Tibial artery (tissue), 4 donors: Measurements from ENCODE around the gene TP53.
A peak's percentile ranks its signal among the peaks of the same experiment; 100 is the strongest.

Experiments
- DNase-seq, 2 donors: peaks; one replicate each; pipeline ENCODE4 v3.0.0-alpha.2; 2019
- H3K27ac ChIP-seq, 2 donors: fragments of 200-600 bp; sonication (generic) in 1 of 2; 1 replicate in 1 of 2; 2 replicates in 1 of 2; pipeline ENCODE4 v1.5.1; 2018 to 2019; ENCODE audit warnings: mild to moderate bottlenecking in 1 of 2
- H3K27me3 ChIP-seq, 2 donors: fragments of 200-600 bp; sonication (generic) in 1 of 2; one replicate each; pipeline versions ENCODE4 v1.5.1 to v1.6.0; 2016 to 2019
- H3K36me3 ChIP-seq, 3 donors: fragments of 200-600 bp; sonication (generic) in 2 of 3; one replicate each; pipeline ENCODE4 v1.5.1; 2016 to 2019; ENCODE audit warnings: mild to moderate bottlenecking in 2 of 3
- H3K4me1 ChIP-seq, 4 donors: fragments of 200-600 bp; sonication (generic) in 2 of 4; 1 replicate in 3 of 4; 2 replicates in 1 of 4; pipeline ENCODE4 v1.5.1; 2016 to 2019
- H3K4me3 ChIP-seq, 2 donors: fragments of 200-600 bp; sonication (generic) in 1 of 2; 1 replicate in 1 of 2; 2 replicates in 1 of 2; pipeline ENCODE4 v1.5.1; 2018 to 2019; ENCODE audit warnings: mild to moderate bottlenecking in 2 of 2
- H3K9me3 ChIP-seq, 3 donors: fragments of 200-600 bp; sonication (generic) in 1 of 3; one replicate each; pipeline ENCODE4 v1.5.1; 2016 to 2019
- intact Hi-C: fragments of 100-400 bp; cut with DNase I; formaldehyde crosslinking; loops from one replicate; pipeline ENCODE4 v1.15.0; 2023; ENCODE audit warnings: low total_unique reads
- TF ChIP-seq, protein P1 (sequence below), 2 experiments: fragments of 200-600 bp in 1 of 2; fragments of 450-650 bp in 1 of 2; IDR thresholded peaks; one replicate each; pipeline ENCODE4 v1.5.1; 2017 to 2019; ENCODE audit warnings: antibody characterized with exemption in 2 of 2, mild to moderate bottlenecking in 1 of 2, moderate library complexity in 1 of 2

Gene TP53

DNA sequence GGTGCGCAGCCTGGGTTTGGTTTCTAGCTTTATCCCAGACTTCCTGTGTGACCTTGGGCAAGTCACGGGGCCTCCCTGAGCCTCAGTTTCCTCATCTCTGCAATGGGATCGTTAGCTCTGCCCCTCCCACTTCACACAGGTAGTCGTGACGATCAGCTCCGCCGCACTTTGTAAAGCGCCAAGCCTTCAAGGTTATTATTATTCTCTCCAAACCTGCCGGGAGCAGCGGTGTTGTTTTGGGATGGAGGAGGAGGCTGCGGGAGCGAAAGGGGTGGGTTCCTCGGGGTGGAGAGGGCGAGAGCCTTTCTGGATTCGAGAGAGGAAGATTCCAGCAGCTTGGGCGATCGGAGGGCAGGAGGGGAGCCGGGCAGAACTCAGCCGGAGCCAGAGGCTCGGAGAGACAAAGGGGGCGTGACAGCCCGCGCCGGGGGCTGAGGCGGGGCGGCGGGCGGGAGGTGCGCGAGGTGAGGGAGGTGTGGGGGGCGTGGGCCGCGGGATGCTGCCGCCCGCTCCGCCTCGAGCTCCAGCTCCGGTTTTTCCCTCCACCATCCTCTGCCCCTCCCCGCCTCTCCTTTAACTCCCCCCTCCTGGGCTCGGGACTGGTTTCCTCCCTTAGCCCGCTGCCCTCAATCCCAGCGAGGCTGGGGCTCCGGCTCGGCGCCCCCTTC, 17.4 kb upstream of the TP53 start, which contains the start of gene EFNB3:
EFNB3 (plus strand) TSS at position 602 of the 668 bp plus-strand sequence. CDS start 397 bp downstream, outside the sequence.
- H3K36me3 ChIP-seq = peaks cover 19 to 29% (median 28%) of the 10 kb centered on the region in 3 donors
- peaks cover 0 to 18% (median 14%) of the 10 kb centered on the region in 4 donors for H3K4me1 ChIP-seq
- peak within 1 kb of the TSS; percentile 3 to 36 for H3K4me3 ChIP-seq
- DNase-seq = no peak
- peaks cover 0 to 78% of the 10 kb centered on the region in 2 donors for H3K27me3 ChIP-seq
- H3K9me3 ChIP-seq = no peaks in the 10 kb centered on the region
- TF ChIP-seq, protein P1, sequence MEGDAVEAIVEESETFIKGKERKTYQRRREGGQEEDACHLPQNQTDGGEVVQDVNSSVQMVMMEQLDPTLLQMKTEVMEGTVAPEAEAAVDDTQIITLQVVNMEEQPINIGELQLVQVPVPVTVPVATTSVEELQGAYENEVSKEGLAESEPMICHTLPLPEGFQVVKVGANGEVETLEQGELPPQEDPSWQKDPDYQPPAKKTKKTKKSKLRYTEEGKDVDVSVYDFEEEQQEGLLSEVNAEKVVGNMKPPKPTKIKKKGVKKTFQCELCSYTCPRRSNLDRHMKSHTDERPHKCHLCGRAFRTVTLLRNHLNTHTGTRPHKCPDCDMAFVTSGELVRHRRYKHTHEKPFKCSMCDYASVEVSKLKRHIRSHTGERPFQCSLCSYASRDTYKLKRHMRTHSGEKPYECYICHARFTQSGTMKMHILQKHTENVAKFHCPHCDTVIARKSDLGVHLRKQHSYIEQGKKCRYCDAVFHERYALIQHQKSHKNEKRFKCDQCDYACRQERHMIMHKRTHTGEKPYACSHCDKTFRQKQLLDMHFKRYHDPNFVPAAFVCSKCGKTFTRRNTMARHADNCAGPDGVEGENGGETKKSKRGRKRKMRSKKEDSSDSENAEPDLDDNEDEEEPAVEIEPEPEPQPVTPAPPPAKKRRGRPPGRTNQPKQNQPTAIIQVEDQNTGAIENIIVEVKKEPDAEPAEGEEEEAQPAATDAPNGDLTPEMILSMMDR (IDR thresholded peaks at IDR 0.05) = no peak
- intact Hi-C loops = no loop called here
- H3K27ac ChIP-seq = no peak within 1 kb of the TSS

DNA sequence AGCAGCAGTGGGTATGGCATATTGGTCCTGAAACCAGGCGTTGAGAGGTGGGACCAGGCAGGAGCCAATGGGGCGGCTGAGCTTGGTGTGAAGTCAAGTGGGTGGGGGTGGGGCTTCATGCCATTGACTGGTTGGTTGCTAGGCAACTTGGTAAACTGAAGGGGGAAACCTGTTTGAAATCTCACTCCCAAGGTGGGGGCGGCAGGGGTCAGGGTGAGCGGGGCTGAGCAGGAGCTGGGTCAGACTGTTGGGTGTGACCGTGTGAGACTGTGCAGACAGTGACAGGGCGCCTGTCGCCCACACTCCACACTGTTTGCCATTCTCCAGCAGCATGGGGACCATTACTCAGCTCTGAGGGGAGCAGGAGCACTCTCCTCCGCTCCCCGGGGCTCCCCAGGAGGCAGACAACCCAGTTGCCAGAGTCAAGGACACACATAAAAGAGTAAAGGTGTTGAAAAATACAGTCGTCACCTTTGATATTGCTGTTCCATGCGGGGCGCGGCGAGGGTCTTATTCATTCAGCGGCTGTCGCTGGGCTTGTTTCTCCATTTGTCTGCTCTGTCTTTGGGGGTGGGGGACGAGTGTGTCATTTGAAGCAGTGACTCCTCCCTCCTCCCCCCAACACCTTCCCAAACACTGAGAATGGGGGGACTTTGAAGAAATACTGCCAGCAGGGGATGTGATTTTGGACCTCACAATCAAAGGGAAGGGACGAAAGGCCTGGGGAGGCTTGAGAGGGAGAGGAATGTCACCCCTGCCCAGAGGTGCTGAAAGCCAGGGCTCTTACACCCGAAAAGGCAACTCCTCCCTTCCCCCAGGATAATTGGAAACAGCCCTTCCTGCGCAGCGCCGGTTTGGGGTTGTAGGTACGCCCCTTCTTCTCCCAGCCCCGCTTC, 16.5 kb upstream of the TP53 start:
- Histone ChIP-seq H3K9me3 (no peaks in the 10 kb centered on the region), H3K36me3 (peaks cover 19 to 29% (median 28%) of the 10 kb centered on the region in 3 donors), H3K27ac (no peak overlapping the region), H3K27me3 (peaks cover 0 to 69% of the 10 kb centered on the region in 2 donors), H3K4me1 (peaks cover 0 to 18% (median 14%) of the 10 kb centered on the region in 4 donors), H3K4me3 (no peak overlapping the region)
- TF ChIP-seq, protein P1 (IDR thresholded peaks at IDR 0.05) = no peak
- no peak for DNase-seq
- intact Hi-C loops = no loop called here

DNA sequence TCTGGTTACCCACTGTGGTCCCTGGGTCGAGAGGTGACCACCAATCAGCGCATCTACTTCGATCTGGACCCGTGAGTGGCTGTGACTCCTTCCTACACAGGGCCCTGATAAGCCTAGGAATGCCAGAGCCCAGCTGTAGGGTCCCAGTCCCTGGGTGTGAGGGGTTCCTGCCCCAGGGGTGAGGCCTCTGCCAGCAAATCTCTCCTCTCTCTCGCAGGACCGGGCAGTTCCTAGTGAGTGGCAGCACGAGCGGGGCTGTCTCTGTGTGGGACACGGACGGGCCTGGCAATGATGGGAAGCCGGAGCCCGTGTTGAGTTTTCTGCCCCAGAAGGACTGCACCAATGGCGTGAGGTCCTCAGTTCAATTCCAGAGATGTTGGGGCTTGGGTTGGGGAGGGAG, 15.5 kb upstream of the TP53 start:
- no peak overlapping the region for H3K4me3 ChIP-seq
- peaks cover 0 to 58% of the 10 kb centered on the region in 2 donors for H3K27me3 ChIP-seq
- no peak for DNase-seq
- intact Hi-C loops = no loop called here
- peaks cover 0 to 18% (median 14%) of the 10 kb centered on the region in 4 donors for H3K4me1 ChIP-seq
- TF ChIP-seq, protein P1 (IDR thresholded peaks at IDR 0.05) = no peak
- H3K9me3 ChIP-seq = no peaks in the 10 kb centered on the region
- no peak overlapping the region for H3K27ac ChIP-seq
- peaks cover 19 to 29% (median 28%) of the 10 kb centered on the region in 3 donors for H3K36me3 ChIP-seq

DNA sequence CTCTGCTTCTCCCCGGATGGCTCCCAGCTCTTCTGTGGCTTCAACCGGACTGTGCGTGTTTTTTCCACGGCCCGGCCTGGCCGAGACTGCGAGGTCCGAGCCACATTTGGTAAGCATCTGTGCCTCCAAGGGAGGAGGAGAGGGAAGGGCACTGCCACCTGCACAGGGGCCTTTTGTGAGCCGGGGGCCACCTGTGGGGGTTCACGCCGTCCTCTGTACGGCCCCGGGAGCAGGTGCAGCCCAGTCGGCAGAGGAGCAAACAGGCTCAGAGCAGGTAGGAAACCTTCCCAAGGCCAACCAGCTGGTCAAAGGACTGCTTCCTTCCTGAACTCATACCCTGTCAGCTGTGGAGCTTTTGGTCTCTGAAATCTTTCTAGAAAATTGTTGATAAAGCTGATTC, 14.4 kb upstream of the TP53 start:
- Histone ChIP-seq H3K36me3 (peaks cover 19 to 29% (median 28%) of the 10 kb centered on the region in 3 donors), H3K27ac (no peak overlapping the region), H3K4me1 (peaks cover 0 to 18% (median 14%) of the 10 kb centered on the region in 4 donors), H3K4me3 (no peak overlapping the region), H3K9me3 (no peaks in the 10 kb centered on the region), H3K27me3 (peaks cover 0 to 47% of the 10 kb centered on the region in 2 donors)
- TF ChIP-seq, protein P1 (IDR thresholded peaks at IDR 0.05) = no peak
- intact Hi-C loops = no loop called here
- DNase-seq = no peak

DNA sequence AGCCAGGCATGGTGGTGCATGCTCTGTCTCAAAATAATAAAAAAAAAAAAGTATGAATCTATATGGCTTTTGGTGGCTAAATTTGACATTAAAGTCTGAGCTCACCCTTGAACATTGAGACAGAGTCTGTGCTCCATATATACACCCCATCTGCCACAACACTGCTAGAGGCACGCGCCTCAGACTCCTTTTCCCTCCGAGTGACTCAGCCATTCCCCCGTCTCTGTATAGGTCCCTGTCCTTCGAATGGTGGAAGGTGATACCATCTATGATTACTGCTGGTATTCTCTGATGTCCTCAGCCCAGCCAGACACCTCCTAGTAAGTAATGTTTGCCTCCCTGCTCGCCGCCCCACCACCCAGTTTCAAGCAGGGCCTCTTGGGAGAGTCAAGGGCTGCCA, 13.2 kb upstream of the TP53 start:
- H3K4me3 ChIP-seq = no peak overlapping the region
- intact Hi-C loops = no loop called here
- H3K27ac ChIP-seq = no peak overlapping the region
- H3K27me3 ChIP-seq = peaks cover 0 to 36% of the 10 kb centered on the region in 2 donors
- DNase-seq = no peak
- no peaks in the 10 kb centered on the region for H3K9me3 ChIP-seq
- H3K36me3 ChIP-seq = peaks cover 19 to 34% (median 29%) of the 10 kb centered on the region in 3 donors
- TF ChIP-seq, protein P1 (IDR thresholded peaks at IDR 0.05) = no peak
- peaks cover 0 to 17% (median 14%) of the 10 kb centered on the region in 4 donors for H3K4me1 ChIP-seq
